ENCODE results near the gene EXOSC10.

DNA sequence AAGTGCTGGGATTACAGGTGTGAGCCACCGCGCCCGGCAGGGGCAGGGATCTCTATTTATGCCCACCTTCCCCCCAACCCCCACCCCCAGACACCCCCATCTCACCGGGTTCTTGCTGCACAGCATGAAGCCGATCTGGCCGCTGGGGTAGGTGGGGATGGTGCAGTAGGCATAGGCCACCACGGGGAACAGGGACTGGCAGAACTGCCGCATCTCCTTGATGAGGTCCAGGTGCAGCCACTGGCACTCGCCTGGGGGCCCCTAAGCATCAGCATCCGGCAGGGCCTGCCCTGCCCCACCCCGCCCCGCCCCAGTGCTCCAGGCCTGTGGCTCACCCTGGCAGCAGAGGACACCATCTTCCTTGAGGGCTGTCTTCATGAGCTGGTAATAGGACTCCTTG is 44.0 kb downstream of the EXOSC10 start:
- TF ChIP-seq JAZF1 (CRISPR knock-in tag; IDR thresholded peaks at IDR 0.05) = no peak
- no peak for TF ChIP-seq NR2C2 (CRISPR knock-in tag; IDR thresholded peaks at IDR 0.05)
- no peak for TF ChIP-seq ZBTB21 (CRISPR knock-in tag; IDR thresholded peaks at IDR 0.05; ENCODE audit: borderline replicate concordance)
- TF ChIP-seq, protein P1, sequence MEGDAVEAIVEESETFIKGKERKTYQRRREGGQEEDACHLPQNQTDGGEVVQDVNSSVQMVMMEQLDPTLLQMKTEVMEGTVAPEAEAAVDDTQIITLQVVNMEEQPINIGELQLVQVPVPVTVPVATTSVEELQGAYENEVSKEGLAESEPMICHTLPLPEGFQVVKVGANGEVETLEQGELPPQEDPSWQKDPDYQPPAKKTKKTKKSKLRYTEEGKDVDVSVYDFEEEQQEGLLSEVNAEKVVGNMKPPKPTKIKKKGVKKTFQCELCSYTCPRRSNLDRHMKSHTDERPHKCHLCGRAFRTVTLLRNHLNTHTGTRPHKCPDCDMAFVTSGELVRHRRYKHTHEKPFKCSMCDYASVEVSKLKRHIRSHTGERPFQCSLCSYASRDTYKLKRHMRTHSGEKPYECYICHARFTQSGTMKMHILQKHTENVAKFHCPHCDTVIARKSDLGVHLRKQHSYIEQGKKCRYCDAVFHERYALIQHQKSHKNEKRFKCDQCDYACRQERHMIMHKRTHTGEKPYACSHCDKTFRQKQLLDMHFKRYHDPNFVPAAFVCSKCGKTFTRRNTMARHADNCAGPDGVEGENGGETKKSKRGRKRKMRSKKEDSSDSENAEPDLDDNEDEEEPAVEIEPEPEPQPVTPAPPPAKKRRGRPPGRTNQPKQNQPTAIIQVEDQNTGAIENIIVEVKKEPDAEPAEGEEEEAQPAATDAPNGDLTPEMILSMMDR (IDR thresholded peaks at IDR 0.05) = no peak
- no peak for TF ChIP-seq SP1 (CRISPR knock-in tag; conservative IDR thresholded peaks at IDR 0.05)
- no peak for TF ChIP-seq FOXJ3 (CRISPR knock-in tag; IDR thresholded peaks at IDR 0.05; ENCODE audit: borderline replicate concordance)
- no peak for TF ChIP-seq KAT7 (CRISPR knock-in tag; IDR thresholded peaks at IDR 0.05; ENCODE audit: borderline replicate concordance)
